ENCODE data around the gene CGNL1. TPM values are rescaled to one million over a fixed set of nuclear protein-coding genes. Genes with fewer than 3 reads are reported as not detected.

Gene CGNL1
- polyA plus RNA-seq, 1 of the 3 experiments (the other 2 are of a cell fraction) = 0.23 TPM

DNA sequence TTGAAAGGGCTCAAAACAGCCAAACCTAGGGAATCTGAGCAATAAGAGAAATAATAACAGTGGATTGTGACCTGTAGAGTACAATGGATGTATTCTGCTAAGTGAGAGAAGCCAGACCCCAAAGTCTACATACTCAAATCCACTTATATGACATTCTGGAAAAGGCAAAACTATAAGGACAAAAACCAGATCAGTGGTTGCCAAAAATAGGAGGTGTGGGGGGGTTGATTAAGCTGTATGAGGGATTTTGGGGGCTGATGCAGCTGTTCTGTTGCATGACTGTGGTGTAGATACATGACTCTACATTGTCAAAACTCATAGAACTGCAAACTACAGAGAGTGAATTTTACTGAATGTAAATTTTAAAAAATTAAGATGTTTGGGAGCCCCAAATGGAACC, 20.1 kb upstream of the CGNL1 start:
- Histone ChIP-seq H4K20me1 (ENCODE audit: insufficient read depth) (no peaks in the 10 kb centered on the region), H2AFZ (ENCODE audit: low read depth) (no peak overlapping the region), H3K9me3 (no peaks in the 10 kb centered on the region), H3K27me3 (ENCODE audit: insufficient read depth) (no peaks in the 10 kb centered on the region), H3K27ac (ENCODE audit: low read depth in 2 of 2, low read length in 1 of 2) (no peak overlapping the region), H3K4me2 (no peak overlapping the region), H3K36me3 (replicated peaks in 1 of 2; ENCODE audit: control insufficient read depth in 1 of 2, insufficient read depth in 2 of 2, low read length in 1 of 2) (no peaks in the 10 kb centered on the region), H3K4me1 (ENCODE audit: control insufficient read depth in 1 of 2, insufficient read depth in 2 of 2, low read depth in 1 of 2, low read length in 1 of 2) (peaks cover 0 to 2% of the 10 kb centered on the region in 2 experiments; a peak in 2 of 4 replicates), H3K4me3 (ENCODE audit: low read depth in 2 of 2, low read length in 1 of 2) (no peak overlapping the region), H3K9ac (no peak overlapping the region), H3K79me2 (ENCODE audit: insufficient read depth) (no peaks in the 10 kb centered on the region), H3F3A (replicated peaks; ENCODE audit: insufficient read depth) (no peaks in the 10 kb centered on the region), H3K9me2 (no peaks in the 10 kb centered on the region)
- ChIA-PET POLR2A (no interaction called here), CTCF (interaction anchor here (0.6 to 7.7 kb wide), 4 partner anchors 16 to 186 kb away, joined by 3 to 60 read pairs (median 14); no protein-coding TSS in a partner anchor)
- TF ChIP-seq TCF12 (IDR thresholded peaks at IDR 0.05) (peak; percentile 10; the same call in 1 of the 2 replicates), RCOR1 (IDR thresholded peaks at IDR 0.05; ENCODE audit: low read length) (no peak), EP300 (IDR thresholded peaks at IDR 0.05; ENCODE audit: borderline replicate concordance in 1 of 2, low read depth in 1 of 2, low read length in 1 of 2) (peak in 1 of 2 experiments; percentile 57; a peak in 1 of 4 replicates)
- DNase-seq = no peak

DNA sequence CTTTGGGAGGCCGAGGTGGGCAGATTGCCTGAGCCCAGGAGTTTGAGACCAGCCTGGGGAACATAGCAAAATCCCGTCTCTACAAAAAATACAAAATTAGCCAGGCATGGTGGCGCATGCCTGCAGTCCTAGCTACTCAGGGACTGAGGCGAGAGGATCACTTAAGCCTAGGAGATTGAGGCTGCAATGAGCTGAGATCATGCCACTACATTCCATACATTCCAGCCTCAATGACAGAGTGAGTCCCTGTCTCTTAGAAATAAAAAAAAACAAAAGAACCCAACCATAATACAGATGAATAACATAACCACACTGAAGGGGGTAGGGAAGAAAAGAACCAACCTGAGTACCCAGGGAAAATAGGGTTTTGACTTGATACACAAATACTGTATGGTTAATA, 19.7 kb upstream of the CGNL1 start:
- no peaks in the 10 kb centered on the region for H3K27me3 ChIP-seq (ENCODE audit: insufficient read depth)
- no peaks in the 10 kb centered on the region for H3K9me2 ChIP-seq
- no peaks in the 10 kb centered on the region for H3F3A ChIP-seq (replicated peaks; ENCODE audit: insufficient read depth)
- no peak overlapping the region; the same call in 1 of the 2 replicates for H2AFZ ChIP-seq (ENCODE audit: low read depth)
- no peak overlapping the region for H3K4me3 ChIP-seq (ENCODE audit: low read depth in 2 of 2, low read length in 1 of 2)
- H3K9me3 ChIP-seq = no peaks in the 10 kb centered on the region
- POLR2A ChIA-PET = no interaction called here
- peaks cover 0 to 2% of the 10 kb centered on the region in 2 experiments; a peak in 2 of 4 replicates for H3K4me1 ChIP-seq (ENCODE audit: control insufficient read depth in 1 of 2, insufficient read depth in 2 of 2, low read depth in 1 of 2, low read length in 1 of 2)
- no peak for DNase-seq
- H3K9ac ChIP-seq = no peak overlapping the region
- WGBS (ENCODE audit: low lambda C conversion rate) = 56% methylated on average over 4 of the region's 4 CpGs
- no peak overlapping the region for H3K4me2 ChIP-seq
- no peaks in the 10 kb centered on the region for H4K20me1 ChIP-seq (ENCODE audit: insufficient read depth)
- TF ChIP-seq, protein P1, sequence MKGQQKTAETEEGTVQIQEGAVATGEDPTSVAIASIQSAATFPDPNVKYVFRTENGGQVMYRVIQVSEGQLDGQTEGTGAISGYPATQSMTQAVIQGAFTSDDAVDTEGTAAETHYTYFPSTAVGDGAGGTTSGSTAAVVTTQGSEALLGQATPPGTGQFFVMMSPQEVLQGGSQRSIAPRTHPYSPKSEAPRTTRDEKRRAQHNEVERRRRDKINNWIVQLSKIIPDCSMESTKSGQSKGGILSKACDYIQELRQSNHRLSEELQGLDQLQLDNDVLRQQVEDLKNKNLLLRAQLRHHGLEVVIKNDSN (IDR thresholded peaks at IDR 0.05; ENCODE audit: borderline replicate concordance, low read depth) = no peak
- TF ChIP-seq TEAD4 (IDR thresholded peaks at IDR 0.05; ENCODE audit: borderline replicate concordance, insufficient read depth) (peak; percentile 42; the same call in 1 of the 2 replicates), RXRA (IDR thresholded peaks at IDR 0.05; ENCODE audit: borderline replicate concordance, low read depth) (no peak)
- TF ChIP-seq, protein P2, sequence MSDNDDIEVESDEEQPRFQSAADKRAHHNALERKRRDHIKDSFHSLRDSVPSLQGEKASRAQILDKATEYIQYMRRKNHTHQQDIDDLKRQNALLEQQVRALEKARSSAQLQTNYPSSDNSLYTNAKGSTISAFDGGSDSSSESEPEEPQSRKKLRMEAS (IDR thresholded peaks at IDR 0.05; ENCODE audit: low read depth) = no peak
- H3K36me3 ChIP-seq (replicated peaks in 1 of 2; ENCODE audit: control insufficient read depth in 1 of 2, insufficient read depth in 2 of 2, low read length in 1 of 2) = no peaks in the 10 kb centered on the region
- H3K79me2 ChIP-seq (ENCODE audit: insufficient read depth) = no peaks in the 10 kb centered on the region
- CTCF ChIA-PET = interaction anchor here (0.6 to 7.7 kb wide), 3 partner anchors 16 to 185 kb away, joined by 4 to 60 read pairs (median 25); no protein-coding TSS in a partner anchor
- H3K27ac ChIP-seq (ENCODE audit: low read depth in 2 of 2, low read length in 1 of 2) = no peak overlapping the region

DNA sequence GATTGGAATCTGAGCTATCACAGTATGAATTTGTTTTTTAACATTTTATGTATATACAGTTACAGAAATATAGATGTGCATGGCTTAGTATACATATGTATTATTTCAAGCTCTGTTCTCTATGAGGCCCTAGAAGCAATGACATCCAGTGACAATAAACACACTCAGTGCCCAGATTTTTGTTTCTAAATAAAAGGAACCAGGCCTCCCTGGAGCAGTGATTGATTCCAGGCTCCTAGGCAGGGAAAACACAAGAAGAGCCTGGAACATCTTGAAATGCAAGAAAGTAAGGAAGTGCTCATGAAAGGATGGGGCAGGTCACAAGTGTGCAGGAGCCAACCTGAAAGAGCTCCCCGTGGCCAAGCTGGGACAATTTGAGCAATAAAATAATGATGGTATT, 18.5 kb upstream of the CGNL1 start:
- Histone ChIP-seq H3F3A (replicated peaks; ENCODE audit: insufficient read depth) (no peaks in the 10 kb centered on the region), H3K4me1 (ENCODE audit: control insufficient read depth in 1 of 2, insufficient read depth in 2 of 2, low read depth in 1 of 2, low read length in 1 of 2) (peaks cover 0 to 2% of the 10 kb centered on the region in 2 experiments; a peak in 2 of 4 replicates), H3K4me2 (no peak overlapping the region), H3K27ac (ENCODE audit: low read depth in 2 of 2, low read length in 1 of 2) (no peak overlapping the region), H3K79me2 (ENCODE audit: insufficient read depth) (no peaks in the 10 kb centered on the region), H3K27me3 (ENCODE audit: insufficient read depth) (no peaks in the 10 kb centered on the region), H4K20me1 (ENCODE audit: insufficient read depth) (no peaks in the 10 kb centered on the region), H3K36me3 (replicated peaks in 1 of 2; ENCODE audit: control insufficient read depth in 1 of 2, insufficient read depth in 2 of 2, low read length in 1 of 2) (no peaks in the 10 kb centered on the region), H3K9ac (no peak overlapping the region), H2AFZ (ENCODE audit: low read depth) (no peak overlapping the region), H3K4me3 (ENCODE audit: low read depth in 2 of 2, low read length in 1 of 2) (no peak overlapping the region), H3K9me2 (no peaks in the 10 kb centered on the region), H3K9me3 (no peaks in the 10 kb centered on the region)
- ChIA-PET POLR2A (no interaction called here), CTCF (interaction anchor here (1.5 to 7.7 kb wide), 2 partner anchors 17 to 184 kb away, joined by 4 to 60 read pairs; no protein-coding TSS in a partner anchor)
- no peak for DNase-seq
- WGBS (ENCODE audit: low lambda C conversion rate) = 69% methylated on average over 1 of the region's 1 CpG
- TF ChIP-seq GATA2 (CRISPR knock-in tag; IDR thresholded peaks at IDR 0.05) (no peak), GABPA (IDR thresholded peaks at IDR 0.05; ENCODE audit: low read depth) (no peak), FOSL2 (IDR thresholded peaks at IDR 0.05; ENCODE audit: borderline replicate concordance, low read depth) (no peak), RFX5 (IDR thresholded peaks at IDR 0.05; ENCODE audit: low read length) (no peak), RCOR1 (IDR thresholded peaks at IDR 0.05; ENCODE audit: low read length) (no peak), POLR2AphosphoS5 (IDR thresholded peaks at IDR 0.05; ENCODE audit: low read depth, low read length) (no peak)
- TF ChIP-seq, protein P3, sequence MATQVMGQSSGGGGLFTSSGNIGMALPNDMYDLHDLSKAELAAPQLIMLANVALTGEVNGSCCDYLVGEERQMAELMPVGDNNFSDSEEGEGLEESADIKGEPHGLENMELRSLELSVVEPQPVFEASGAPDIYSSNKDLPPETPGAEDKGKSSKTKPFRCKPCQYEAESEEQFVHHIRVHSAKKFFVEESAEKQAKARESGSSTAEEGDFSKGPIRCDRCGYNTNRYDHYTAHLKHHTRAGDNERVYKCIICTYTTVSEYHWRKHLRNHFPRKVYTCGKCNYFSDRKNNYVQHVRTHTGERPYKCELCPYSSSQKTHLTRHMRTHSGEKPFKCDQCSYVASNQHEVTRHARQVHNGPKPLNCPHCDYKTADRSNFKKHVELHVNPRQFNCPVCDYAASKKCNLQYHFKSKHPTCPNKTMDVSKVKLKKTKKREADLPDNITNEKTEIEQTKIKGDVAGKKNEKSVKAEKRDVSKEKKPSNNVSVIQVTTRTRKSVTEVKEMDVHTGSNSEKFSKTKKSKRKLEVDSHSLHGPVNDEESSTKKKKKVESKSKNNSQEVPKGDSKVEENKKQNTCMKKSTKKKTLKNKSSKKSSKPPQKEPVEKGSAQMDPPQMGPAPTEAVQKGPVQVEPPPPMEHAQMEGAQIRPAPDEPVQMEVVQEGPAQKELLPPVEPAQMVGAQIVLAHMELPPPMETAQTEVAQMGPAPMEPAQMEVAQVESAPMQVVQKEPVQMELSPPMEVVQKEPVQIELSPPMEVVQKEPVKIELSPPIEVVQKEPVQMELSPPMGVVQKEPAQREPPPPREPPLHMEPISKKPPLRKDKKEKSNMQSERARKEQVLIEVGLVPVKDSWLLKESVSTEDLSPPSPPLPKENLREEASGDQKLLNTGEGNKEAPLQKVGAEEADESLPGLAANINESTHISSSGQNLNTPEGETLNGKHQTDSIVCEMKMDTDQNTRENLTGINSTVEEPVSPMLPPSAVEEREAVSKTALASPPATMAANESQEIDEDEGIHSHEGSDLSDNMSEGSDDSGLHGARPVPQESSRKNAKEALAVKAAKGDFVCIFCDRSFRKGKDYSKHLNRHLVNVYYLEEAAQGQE (IDR thresholded peaks at IDR 0.05; ENCODE audit: low read depth, low read length) = no peak
- TF ChIP-seq, protein P2 (IDR thresholded peaks at IDR 0.05; ENCODE audit: low read depth) = no peak
- TF ChIP-seq, protein P4, sequence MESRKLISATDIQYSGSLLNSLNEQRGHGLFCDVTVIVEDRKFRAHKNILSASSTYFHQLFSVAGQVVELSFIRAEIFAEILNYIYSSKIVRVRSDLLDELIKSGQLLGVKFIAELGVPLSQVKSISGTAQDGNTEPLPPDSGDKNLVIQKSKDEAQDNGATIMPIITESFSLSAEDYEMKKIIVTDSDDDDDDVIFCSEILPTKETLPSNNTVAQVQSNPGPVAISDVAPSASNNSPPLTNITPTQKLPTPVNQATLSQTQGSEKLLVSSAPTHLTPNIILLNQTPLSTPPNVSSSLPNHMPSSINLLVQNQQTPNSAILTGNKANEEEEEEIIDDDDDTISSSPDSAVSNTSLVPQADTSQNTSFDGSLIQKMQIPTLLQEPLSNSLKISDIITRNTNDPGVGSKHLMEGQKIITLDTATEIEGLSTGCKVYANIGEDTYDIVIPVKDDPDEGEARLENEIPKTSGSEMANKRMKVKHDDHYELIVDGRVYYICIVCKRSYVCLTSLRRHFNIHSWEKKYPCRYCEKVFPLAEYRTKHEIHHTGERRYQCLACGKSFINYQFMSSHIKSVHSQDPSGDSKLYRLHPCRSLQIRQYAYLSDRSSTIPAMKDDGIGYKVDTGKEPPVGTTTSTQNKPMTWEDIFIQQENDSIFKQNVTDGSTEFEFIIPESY (IDR thresholded peaks at IDR 0.05; ENCODE audit: borderline replicate concordance, low read depth) = no peak
